GM18508 (cell line): Measurements from ENCODE around the gene SDK2.

Source experiments
- ATAC-seq: cut with Tn5 transposase; IDR thresholded peaks from one replicate; pipeline ENCODE4 v1.9.1; 2021; ENCODE audit warnings: moderate number of reproducible peaks; ENCODE audit not compliant: insufficient read depth, unreplicated experiment

The SDK2 gene

DNA sequence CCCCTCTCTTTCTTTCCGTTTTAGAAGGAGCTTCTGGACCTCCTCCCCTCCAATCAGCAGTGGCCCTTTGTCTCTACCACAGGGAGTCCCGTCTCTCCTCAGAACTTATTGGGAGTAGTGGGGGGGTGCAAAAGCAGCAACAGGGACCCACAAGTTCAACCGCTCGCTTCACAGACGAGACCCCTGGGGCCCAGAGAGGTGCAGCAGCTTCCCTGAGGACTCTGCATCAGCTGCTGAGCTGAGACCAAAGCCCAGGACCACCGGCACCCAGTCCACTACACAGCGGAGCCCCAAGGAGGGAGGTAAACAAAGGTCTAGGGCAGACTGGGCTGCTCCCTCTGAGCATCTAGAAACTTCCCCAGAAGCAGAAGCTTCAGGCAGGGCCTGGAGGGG, 123.9 kb downstream of the SDK2 start:
- no peak for ATAC-seq

- ATAC-seq = no peak
Measured at GRCh38 chr17:73519714-73520368, 124.4 kb downstream of the SDK2 start.

DNA sequence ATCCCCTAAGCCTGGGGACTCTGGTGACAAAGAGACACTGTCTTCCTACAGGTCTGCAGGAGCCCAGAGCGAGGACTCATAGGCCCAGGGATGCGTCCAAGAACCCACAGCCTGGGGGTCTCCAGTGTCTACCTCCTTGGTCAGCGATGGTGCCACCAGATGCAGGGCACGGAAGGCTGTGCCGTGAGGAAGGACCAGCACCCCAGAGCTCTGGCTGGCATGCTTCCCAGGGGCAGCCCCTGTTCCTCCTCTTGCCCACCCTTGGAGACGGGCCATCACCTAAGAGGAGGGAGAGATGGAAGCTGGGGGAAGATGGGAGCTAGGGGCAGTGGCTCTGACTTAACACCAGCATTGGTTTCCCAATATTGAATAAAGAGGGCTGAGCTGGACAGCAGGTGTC, 125.2 kb downstream of the SDK2 start:
- ATAC-seq = no peak

- no peak for ATAC-seq
Measured at GRCh38 chr17:73516431-73516830, 127.8 kb downstream of the SDK2 start.

DNA sequence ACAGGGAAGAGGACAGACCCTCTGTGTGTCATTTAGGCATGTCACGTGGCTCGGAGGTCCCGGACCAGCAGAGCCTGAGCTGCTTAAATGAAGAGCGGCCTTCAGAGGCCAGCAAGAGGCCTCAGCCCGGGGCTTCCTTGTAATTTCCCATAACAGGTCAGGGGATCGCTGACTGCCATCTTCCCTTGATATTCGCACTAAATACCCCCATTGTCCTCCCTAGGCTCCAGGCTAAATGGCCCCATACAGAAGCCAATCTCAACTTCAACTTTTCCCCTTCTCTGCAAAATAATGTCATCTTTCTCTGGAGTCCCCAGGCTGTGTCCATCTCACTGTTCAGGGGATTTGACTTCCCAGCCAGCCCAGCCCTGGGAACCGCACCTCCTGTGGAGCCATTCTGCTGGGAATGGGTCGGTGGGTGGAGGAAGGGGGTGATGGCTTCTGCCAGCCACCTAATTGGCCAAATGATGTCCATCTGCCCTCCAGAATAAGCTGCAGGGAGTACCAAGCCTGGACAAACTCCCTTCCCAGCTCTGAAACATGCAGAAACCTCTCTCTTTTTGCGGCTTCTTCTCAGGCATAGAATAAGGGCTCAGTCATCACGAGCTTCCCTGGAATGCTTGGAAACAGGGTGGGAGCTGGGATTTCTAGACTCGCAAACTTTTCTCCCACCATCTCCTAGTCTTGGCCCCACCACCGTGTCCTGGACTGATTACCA, 129.9 kb downstream of the SDK2 start:
- no peak for ATAC-seq

DNA sequence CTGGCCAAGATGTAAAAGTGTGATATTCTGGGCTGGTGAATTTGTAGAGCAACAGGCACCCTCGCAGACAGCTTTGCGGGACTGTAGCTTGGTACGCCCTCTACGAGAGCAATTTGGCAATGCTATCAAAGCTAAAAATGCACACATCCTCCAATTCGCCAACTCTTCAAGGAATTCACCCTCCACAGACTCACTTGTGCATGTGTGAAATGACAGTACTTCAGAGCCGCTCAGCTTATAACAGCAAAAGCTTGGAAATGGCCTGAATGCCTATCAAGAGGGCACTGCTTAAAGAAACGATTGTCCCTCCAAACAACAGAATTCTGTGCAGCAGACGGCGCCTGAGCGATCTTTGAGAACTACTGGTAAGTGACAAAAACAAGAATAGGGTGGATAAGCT, 130.8 kb downstream of the SDK2 start:
- no peak for ATAC-seq

DNA sequence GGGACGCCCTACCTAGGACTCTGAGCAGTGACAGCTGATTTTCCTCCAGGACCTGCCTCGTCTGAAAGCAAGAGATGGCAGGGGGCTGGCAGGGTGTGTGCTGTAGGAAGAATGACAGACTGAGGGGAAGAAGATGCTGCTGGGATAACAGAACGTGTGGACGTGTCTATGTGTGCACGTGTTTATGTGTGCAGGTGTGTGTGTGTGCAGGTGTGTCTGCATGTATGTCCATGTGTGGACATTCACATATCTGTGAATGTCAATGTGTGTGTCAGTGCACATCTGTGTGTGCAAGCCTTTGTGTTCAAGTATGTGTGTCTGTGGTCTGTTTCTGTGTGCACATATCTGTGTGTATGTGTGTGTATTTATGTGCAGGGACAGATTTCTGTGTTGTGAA, 132.5 kb downstream of the SDK2 start:
- ATAC-seq = no peak

DNA sequence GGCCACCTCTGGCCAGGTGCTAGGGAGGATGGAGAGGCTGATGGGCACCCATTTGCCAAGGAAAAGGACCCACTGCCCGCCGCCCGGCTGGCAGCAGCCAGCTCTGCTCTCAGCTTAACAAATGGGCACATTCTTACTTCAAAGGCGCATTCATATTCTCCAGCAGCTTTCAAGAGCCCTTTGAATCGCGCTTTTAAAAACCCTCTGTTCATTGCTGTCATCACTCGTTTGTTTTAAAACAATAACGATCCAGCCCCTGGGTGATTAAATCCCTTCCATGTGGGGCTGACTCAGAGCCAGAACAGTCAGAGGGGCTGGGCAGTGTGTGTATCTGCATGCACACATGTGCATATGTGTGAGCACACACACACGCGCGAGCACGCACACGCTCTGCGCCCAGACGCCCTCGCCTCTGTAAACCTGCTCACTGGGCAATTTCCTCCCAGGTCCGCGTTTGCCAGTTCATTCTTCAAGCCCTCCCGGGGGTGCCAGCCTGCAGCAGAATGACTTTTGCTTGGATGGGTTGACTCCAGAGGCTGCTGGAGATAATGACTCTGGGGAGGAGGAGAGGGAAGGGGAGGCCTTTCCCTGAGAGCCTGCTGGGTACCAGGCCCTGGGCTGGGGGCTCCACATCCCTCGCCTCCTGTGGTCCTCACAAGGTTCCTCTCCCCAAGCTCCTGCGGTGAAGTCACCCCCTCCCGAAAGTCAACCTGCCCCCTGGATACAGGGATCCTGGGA, 133.1 kb downstream of the SDK2 start:
- no peak for ATAC-seq

GRCh38 chr17:73508931-73509605, 135.2 kb downstream of the SDK2 start:
- ATAC-seq = no peak

DNA sequence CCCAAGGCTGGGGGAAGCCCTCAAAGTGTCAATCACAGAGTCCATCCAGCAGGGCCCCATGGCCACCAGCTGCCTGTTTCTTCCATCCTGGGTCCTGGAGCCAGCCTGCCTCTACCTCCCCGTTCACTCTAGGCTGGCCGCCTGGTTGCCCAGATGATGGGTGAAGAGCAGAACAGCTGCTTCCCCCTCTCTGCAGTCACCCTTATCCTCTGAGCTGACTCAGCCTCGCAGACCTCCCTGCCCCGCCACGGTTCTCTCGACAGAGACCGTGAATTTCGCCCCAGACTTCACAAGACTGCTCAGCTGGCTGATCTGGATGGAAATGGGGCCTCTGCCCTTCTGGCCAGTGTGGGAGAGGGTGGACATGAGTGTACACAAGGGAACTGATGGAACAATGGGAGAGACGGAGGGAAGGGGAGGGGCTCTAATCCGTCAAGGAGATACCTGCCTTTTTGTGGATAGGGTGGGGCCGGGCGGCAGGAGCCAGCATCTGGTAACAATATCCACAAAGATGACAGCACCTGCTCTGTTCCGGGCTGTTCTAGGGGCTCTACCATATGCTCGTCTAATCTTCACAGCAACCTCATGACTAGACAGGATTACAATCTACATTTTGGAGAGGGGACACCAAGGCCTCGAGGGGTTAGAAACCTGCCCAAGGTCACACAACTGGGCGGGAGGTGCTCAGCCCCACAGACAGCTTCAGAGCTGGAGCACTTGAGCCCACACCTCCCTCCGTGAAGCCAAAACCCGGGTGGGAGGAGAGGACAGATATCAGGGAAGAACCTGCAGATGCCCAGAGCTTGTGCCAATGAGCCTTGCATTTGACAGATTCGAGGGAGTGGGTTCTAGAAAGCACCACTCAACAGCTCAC, 136.0 kb downstream of the SDK2 start:
- ATAC-seq = no peak

DNA sequence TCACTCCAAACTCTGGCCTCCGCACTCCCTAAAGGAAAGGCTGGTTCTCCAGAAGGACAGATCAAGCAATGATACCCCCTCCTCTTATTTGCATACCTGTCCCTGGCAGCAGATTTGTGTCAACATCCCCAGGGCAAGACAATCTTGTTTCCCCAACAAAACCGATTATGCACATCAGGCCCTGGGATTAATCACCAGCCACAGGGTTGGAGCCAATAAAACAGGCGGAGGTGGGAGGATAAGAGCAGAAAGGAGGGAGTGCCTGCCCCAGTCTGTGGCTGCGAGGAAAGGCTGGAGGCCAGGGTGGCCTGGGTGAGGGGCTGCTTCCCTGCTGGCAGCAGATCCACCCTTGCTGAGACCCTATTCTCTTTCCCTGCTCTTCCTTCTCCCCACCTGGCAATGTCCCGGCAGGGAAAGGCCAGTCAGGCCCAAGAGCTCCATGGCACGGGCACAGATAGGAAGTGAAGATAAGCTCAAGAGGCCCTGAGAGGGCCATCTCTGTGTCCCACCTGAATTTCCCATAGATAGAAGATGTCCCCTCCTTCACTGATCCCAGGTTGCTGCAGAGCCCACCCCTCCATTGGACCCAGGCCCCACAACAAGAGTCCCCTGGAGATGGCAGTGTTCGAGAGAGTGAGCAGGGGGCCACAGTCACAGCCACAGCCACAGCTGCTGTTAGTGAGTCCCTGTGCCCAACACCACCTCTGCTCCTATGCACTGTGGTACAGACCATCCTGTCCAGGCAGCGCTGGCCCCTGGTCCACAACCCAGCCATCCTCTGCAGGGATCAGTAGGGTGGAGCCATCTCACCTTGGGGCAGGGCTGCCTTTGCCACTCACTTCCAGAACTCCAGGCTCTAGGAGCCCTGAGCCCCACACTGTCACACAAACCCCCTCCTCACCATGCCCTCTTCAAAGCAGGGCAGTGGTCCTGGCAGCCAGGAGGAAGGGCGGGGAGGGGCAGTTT, 137.5 kb downstream of the SDK2 start:
- no peak for ATAC-seq

DNA sequence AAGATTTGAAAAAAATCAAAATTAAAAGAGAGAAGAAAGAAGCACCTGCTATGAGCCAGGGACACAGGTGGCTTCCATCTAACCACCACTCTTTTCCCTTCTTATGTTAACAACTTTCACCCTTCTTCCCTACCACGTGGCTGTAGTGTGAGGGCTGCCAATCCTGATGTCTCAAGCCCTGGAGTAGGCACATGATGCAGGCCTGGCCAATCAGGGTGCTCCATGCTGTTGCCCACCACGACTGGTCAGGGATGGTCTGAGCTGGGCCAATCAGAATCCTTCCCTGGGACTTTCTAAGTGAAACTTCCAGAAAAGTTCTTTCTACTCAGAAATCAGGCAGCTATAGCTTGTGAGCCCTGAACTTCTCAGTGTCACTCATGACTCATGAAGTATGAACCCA, 140.7 kb downstream of the SDK2 start:
- ATAC-seq = no peak

DNA sequence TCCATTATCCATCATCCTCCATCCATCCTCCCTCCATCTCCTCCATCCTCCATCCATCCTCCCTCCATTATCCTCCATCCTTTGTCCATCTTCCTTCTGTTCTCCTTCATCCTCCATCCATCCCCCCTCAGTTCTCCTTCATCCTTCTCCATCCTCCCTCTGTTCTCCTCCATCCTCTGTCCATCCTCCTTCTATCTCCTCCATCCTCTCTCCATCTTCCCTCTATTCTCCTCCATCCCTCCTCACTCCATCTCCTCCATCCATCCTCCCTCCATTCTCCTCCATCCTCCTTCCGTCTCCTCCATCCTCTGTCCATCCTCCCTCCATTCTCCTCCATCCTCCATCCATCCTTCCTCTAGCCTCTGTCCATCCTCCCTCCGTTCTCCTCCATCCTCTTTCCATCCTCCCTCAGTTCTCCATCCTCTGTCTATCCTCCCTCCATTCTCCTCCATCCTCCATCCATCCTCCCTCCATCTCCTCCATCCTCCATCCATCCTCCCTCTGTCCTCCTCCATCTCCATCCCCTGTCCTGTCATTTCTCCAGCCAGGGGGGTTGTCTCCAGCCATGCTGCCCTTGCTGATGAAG, 143.7 kb downstream of the SDK2 start:
- ATAC-seq = no peak

DNA sequence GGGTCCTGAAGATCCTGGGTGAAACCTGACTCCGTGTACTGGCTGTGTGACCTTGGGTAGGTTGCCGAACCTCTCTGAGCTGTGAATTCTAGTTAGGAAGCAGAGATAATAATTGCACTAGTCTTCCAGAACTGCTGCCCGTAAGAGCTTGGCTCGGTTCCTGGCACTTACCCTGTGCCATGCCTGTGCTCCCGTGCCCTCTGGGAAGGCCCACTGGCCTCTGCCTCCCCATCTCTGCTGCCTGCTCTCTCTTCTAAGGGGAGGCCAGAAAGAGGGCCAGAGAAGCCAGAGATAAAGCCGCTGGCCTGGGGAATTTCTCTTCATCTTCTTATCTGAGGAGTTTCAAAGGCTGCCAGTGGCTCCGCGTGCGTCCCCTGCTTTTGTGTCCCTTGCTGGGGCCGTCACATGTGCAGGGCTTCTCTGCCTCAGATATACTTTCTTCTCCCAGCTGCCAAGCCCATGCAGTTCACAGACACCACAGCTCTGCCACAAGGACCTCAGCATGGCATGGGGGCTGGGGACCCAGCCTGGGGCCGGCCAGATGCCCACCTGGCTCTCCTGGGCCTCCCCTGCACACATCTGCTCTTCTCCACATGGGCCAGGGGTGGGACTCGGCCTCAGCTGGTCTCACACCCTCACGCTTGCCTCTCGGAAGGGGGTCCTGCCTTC, 145.2 kb downstream of the SDK2 start:
- ATAC-seq = no peak

DNA sequence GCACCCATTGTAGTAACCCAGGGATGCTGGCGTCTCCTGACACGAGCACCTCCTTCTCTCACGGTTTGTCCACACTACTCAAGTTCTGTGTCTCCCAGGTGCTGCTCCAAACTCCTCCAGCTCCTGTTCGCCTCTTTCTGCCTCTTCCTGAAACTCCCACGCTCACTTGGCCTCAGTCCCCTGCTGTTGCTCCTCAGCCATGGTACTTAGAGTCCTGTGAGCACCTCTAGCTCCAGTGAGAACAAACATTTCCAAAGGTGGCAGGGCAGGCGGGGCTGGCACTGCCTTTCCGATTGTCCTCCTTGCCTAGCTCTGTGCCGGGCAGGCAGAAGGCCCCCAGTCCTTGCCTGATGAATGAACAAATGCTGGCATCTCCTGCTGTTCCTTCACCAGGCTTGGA, 146.1 kb downstream of the SDK2 start:
- no peak for ATAC-seq

DNA sequence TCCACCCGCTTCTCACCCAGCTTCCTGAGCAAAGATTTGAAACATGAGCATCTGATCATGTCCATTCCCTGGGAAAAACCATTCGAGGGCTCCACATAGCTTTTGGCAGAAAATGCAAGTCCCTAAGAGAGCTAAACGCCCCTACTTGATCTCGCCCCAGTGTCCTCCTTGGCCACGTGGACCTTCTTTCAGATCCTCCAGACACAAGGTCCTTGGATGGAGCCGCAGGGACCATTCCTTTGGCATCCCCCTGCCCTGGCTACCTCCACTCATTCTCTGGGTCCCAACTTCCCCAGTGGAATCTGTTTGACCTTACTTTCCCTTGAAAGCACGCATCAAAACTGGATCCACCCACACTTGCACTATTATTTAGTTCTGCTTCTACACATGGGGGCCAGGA, 146.5 kb downstream of the SDK2 start:
- ATAC-seq = no peak

DNA sequence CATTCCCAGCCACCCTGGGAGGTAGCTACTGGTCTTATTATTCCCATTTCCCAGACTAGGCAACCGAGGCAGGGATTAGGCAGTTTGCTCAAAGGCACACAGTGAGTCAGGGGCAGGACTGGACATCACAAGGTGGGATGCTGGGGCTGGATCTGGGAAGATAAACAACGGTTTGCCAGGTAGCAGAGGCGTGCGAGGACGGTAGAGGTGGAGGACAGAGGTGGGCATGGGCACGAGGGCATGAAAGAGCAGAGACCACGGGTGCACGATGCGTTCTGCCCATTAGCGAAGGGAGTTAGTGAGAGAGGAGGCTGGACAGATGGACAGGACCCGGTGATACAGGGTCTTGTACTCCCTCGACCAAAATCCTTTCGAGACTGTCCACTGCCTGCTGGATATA, 148.0 kb downstream of the SDK2 start:
- no peak for ATAC-seq

DNA sequence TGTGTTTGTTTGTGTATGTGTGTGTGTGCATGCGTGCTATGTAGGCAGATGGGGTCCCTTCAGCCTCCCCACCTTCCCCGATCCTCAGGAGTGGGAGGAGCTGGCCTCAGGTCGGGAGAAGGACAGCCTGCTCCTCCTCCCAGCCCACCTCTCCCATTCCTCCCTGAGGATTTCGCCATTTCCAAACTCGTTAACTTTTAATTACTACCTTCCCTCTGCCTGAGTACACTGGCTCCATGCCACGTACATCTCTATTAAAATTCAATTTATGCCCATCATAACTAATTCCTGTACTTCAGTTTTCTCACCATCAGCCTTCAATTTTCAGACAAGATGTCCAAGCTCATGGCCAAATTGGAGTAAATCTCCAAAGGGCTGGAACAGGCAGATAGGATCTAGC, 148.6 kb downstream of the SDK2 start:
- ATAC-seq = no peak
